HG03025 (cell line): ENCODE results near the gene YDJC.
A peak's percentile ranks its signal among the peaks of the same experiment; 100 is the strongest.
"Not testable (repeated sequence)": the region's sequence is repeated elsewhere in the genome, so short reads cannot be mapped to it uniquely, and the experiment has no call there.

ENCODE experiments used
- ATAC-seq: cut with Tn5 transposase; IDR thresholded peaks from one replicate; pipeline ENCODE4 v1.9.1; 2021; ENCODE audit warnings: mild to moderate bottlenecking, moderate library complexity; ENCODE audit not compliant: unreplicated experiment, low FRiP score

Gene YDJC

GRCh38 chr22:21587803-21588611 lies 41.8 kb downstream of the YDJC start:
- peak; percentile 48 for ATAC-seq

- no peak for ATAC-seq
Observed at GRCh38 chr22:21585389-21585788, 44.4 kb downstream of the YDJC start.

GRCh38 chr22:21582801-21583740 lies 46.8 kb downstream of the YDJC start:
- ATAC-seq, result no peak

- ATAC-seq, result not testable (repeated sequence)
Observed at GRCh38 chr22:21581009-21581713, 48.7 kb downstream of the YDJC start.

GRCh38 chr22:21580623-21581007 lies 49.2 kb downstream of the YDJC start:
- not testable (repeated sequence) for ATAC-seq

- no peak for ATAC-seq
Observed at GRCh38 chr22:21579474-21579851, 50.4 kb downstream of the YDJC start.
